Measurements from ENCODE around the gene NMNAT3. TPM values are rescaled to one million over a fixed set of nuclear protein-coding genes. Genes with fewer than 3 reads are reported as not detected.
"Not testable (repeated sequence)": the region's sequence is repeated elsewhere in the genome, so short reads cannot be mapped to it uniquely, and the experiment has no call there.

Gene NMNAT3
- total RNA-seq, 1 donor from 2014 or later: 3.9 TPM

- H3K36me3 ChIP-seq (ENCODE audit: control insufficient read depth, insufficient read depth, low read length): no peaks in the 10 kb centered on the region
- DNase-seq (ENCODE audit: low read depth) (peak; percentile 23), FAIRE-seq (no peak)
- no peak overlapping the region for H3K4me3 ChIP-seq (ENCODE audit: low read depth, low read length)
- no peak for TF ChIP-seq CTCF (IDR thresholded peaks at IDR 0.05; ENCODE audit: insufficient read depth, low read length, severe bottlenecking)
- H3K27me3 ChIP-seq (ENCODE audit: control insufficient read depth, insufficient read depth, low read length): no peaks in the 10 kb centered on the region
These were observed 70.3 kb downstream of the NMNAT3 start for GRCh38 chr3:139607257-139608107.

GRCh38 chr3:139602003-139602402, 75.8 kb downstream of the NMNAT3 start:
- TF ChIP-seq CTCF (IDR thresholded peaks at IDR 0.05; ENCODE audit: insufficient read depth, low read length, severe bottlenecking): no peak
- FAIRE-seq: no peak
- H3K36me3 ChIP-seq (ENCODE audit: control insufficient read depth, insufficient read depth, low read length): no peaks in the 10 kb centered on the region

GRCh38 chr3:139601191-139601961, 76.4 kb downstream of the NMNAT3 start:
- no peak for TF ChIP-seq CTCF (IDR thresholded peaks at IDR 0.05; ENCODE audit: insufficient read depth, low read length, severe bottlenecking)
- no peak overlapping the region for H3K4me3 ChIP-seq (ENCODE audit: low read depth, low read length)
- FAIRE-seq (no peak), DNase-seq (ENCODE audit: low read depth) (peak; percentile 97)
- no peaks in the 10 kb centered on the region for H3K36me3 ChIP-seq (ENCODE audit: control insufficient read depth, insufficient read depth, low read length)
- no peaks in the 10 kb centered on the region for H3K27me3 ChIP-seq (ENCODE audit: control insufficient read depth, insufficient read depth, low read length)

More at GRCh38 chr3:139602003-139602402, 75.8 kb downstream of the NMNAT3 start:
- no peak overlapping the region for H3K4me3 ChIP-seq (ENCODE audit: low read depth, low read length)
- peak; percentile 46 for DNase-seq (ENCODE audit: low read depth)
- H3K27me3 ChIP-seq (ENCODE audit: control insufficient read depth, insufficient read depth, low read length): no peaks in the 10 kb centered on the region

- H3K4me3 ChIP-seq (ENCODE audit: low read depth, low read length): no peak overlapping the region
- DNase-seq (ENCODE audit: low read depth): no peak
- peak; percentile 18 for FAIRE-seq
- H3K36me3 ChIP-seq (ENCODE audit: control insufficient read depth, insufficient read depth, low read length): no peaks in the 10 kb centered on the region
- H3K27me3 ChIP-seq (ENCODE audit: control insufficient read depth, insufficient read depth, low read length): no peaks in the 10 kb centered on the region
- no peak for TF ChIP-seq CTCF (IDR thresholded peaks at IDR 0.05; ENCODE audit: insufficient read depth, low read length, severe bottlenecking)
These were observed 79.8 kb downstream of the NMNAT3 start for GRCh38 chr3:139597947-139598346.

- not testable (repeated sequence) for H3K4me3 ChIP-seq (ENCODE audit: low read depth, low read length)
These were observed 86.6 kb downstream of the NMNAT3 start for GRCh38 chr3:139591186-139591585.

GRCh38 chr3:139588450-139588849, 89.3 kb downstream of the NMNAT3 start:
- Histone ChIP-seq H3K36me3 (ENCODE audit: control insufficient read depth, insufficient read depth, low read length) (no peaks in the 10 kb centered on the region), H3K27me3 (ENCODE audit: control insufficient read depth, insufficient read depth, low read length) (no peaks in the 10 kb centered on the region), H3K4me3 (ENCODE audit: low read depth, low read length) (no peak overlapping the region)
- peak; percentile 40 for DNase-seq (ENCODE audit: low read depth)
- FAIRE-seq: no peak
- TF ChIP-seq CTCF (IDR thresholded peaks at IDR 0.05; ENCODE audit: insufficient read depth, low read length, severe bottlenecking): peak; percentile 66

More at GRCh38 chr3:139591186-139591585, 86.6 kb downstream of the NMNAT3 start:
- H3K36me3 ChIP-seq (ENCODE audit: control insufficient read depth, insufficient read depth, low read length); FAIRE-seq; DNase-seq (ENCODE audit: low read depth); H3K27me3 ChIP-seq (ENCODE audit: control insufficient read depth, insufficient read depth, low read length): not testable (repeated sequence)
